NCI-H510A treated with DMSO at 0.1 percent for 48 hours (cell line): ENCODE measurements around the gene LILRA1.
"Not testable (repeated sequence)": the region's sequence is repeated elsewhere in the genome, so short reads cannot be mapped to it uniquely, and the experiment has no call there.

Experiments
- DNase-seq: peaks from one replicate; lab custom pipeline; 2025; lab: John Stamatoyannopoulos, UW

Gene LILRA1

DNA sequence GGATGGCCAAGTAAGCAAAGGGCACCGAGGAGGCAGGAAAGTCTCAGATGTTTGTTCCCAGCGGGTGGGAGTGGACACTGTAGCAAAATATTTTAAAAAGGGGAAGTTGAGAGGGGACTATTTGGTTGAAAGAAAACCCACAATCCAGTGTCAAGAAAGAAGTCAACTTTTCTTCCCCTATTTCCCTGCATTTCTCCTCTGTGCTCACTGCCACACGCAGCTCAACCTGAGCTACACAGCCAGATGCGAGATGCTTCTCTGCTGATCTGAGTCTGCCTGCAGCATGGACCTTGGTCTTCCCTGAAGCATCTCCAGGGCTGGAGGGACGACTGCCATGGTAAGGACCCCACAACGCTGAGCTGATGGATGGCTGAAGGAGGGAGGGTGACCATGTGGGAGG lies at the start of gene LILRA1:
TSS of gene LILRA1 (plus strand) at position 188 of the 400 bp plus-strand sequence. CDS start 613 bp downstream, outside the sequence.
- not testable (repeated sequence) for DNase-seq

DNA sequence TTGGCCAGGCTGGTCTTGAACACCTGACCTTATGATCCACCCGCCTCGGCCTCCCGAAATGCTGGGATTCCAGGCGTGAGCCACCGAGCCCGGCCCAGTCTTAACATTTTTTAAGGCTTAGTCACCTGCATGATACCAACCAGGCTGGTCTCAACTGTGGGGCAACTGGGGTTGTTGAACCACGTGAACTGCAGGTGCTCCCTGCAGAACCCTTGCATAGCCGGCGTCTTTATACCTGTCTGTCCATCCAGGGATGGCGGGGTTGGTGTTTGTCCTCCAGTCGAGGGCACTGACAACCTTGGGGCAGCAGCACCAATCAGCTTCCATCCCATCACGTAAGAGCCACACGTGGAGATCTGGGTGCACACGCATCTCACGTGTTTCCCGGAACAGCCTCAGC lies 44.6 kb upstream of the LILRA1 start:
- no peak for DNase-seq

DNA sequence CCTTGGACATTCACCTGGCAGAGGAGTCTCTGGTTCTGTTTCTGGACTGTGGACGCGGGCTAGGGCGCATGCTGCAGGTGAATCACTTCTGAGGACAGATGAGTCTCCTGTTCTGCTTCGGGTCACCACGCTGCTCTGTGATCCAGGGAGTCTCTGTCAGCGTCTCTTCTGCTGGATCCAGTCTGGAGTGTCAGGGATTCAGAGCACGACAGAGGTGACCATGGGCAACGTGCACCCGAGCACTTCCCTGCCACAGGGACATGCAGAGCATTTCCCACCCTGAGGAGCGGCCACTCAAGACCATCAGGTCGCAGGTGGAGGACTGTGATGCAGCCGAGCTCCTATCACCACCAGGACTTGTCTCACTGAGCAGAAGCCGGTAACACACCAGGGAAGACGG lies 44.2 kb upstream of the LILRA1 start:
- no peak for DNase-seq

- no peak for DNase-seq
These were observed 42.1 kb upstream of the LILRA1 start for GRCh38 chr19:54551293-54551692.

- no peak for DNase-seq
These were observed 41.2 kb upstream of the LILRA1 start for GRCh38 chr19:54551950-54552912.

DNA sequence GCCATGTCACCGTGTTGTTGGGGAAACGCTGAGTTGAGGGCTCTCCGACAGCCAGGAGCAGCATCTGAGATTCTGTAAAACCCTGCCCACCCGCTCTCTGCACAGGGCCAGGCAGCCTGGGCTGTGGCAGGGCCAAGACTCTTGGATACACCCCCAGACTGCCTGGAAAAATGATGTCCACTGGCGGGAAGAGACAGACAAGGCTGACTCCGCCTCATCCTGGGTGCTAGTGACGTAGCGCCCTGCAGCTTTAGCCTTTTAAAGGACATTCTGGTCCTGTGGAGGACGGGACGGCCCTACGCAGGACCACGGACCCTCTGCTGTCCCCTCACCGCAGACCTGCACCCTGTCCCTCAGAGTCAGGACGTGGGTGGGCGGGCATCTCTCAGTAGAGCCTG lies 40.5 kb upstream of the LILRA1 start:
- DNase-seq, result no peak

- no peak for DNase-seq
These were observed 39.4 kb upstream of the LILRA1 start for GRCh38 chr19:54554006-54554405.

GRCh38 chr19:54554896-54555295 lies 38.5 kb upstream of the LILRA1 start:
- no peak for DNase-seq

- no peak for DNase-seq
These were observed 37.2 kb upstream of the LILRA1 start for GRCh38 chr19:54556194-54556593.

GRCh38 chr19:54558339-54558738 lies 35.1 kb upstream of the LILRA1 start:
- no peak for DNase-seq

DNA sequence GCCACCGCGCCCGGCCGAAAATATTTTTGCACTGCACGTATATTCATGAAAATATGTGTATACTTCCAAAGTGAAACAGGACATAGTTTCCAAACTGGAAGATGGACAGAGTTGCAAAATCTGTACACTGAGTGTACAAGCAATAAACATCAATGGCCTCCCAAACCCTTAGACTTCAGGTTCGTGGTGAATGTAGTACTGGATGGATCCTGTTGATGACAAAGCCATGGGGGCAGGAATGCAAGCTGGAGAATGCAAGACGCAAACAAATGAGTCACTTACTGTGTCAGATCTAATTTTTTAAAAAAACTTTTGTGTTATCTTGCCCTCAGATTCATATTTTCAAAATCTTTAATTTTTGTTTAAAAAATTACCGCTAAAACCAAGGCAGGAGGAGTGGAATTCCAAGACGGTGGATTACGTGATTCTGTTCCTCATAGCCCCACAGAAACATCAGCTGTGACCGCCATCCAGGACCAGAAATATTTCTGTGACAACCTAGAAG lies 32.5 kb upstream of the LILRA1 start:
- DNase-seq, result no peak

GRCh38 chr19:54561840-54562239 lies 31.6 kb upstream of the LILRA1 start:
- DNase-seq, result no peak

GRCh38 chr19:54563206-54563605 lies 30.2 kb upstream of the LILRA1 start:
- not testable (repeated sequence) for DNase-seq

DNA sequence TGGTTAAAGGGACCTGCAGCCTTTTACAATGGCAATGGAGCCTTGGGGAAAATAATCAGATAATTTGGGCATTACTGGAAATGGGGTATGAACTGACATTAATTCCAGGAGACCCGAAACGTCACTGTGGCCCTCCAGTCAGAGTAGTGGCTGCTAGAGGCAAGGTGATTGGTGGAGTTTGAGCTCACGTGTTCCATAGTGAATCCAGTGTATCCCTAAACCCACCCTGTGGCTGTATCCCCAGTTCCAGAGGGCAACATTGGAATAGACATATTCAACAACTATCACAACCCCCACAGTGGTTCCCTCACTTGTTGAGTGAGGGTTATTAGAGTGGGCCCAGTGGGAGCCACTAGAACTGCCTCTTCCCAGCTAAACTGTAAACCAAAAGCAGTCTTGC lies 23.1 kb upstream of the LILRA1 start:
- no peak for DNase-seq

DNA sequence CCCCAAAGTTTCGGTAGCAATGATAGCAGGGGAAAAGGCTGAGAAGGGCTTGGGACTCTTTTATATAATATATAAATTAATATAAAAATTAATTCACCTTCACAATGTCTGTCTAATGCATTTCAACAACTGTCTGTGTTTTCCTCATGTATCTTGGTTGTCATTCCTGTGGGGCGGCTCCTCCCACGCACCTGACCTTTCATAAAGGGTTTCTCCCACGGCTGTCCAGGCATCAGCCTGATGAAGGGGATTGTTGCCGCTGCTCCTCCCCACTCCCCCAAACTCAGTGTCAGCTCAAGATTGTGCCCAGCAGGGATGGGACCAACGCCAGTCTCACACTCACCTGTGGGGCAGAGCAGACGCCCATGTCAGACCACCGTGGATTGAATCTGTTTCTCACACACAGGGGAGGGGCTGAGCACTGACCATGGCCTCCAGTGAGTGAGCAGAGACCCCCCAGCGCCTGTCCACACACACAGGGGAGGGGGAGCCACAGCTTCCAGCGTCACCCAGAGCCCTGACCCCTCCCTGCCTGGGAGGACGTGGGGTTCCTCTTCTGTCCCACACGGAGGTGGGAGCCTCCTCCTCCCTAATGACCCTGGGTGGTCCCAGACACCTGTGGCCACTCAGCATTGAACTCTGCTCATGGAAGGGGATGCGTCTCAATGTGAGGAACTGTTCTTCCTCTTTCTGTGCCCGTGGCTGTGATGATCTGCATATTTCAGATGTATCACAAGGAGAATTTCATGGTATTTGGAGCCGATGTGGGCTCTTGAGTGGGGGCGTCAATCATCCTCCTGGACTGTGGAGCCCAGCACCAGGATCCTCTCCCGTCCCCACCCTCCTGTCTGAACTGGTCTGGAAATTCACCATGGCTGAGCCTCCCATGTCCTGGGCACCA lies 21.5 kb upstream of the LILRA1 start:
- DNase-seq, result not testable (repeated sequence)

DNA sequence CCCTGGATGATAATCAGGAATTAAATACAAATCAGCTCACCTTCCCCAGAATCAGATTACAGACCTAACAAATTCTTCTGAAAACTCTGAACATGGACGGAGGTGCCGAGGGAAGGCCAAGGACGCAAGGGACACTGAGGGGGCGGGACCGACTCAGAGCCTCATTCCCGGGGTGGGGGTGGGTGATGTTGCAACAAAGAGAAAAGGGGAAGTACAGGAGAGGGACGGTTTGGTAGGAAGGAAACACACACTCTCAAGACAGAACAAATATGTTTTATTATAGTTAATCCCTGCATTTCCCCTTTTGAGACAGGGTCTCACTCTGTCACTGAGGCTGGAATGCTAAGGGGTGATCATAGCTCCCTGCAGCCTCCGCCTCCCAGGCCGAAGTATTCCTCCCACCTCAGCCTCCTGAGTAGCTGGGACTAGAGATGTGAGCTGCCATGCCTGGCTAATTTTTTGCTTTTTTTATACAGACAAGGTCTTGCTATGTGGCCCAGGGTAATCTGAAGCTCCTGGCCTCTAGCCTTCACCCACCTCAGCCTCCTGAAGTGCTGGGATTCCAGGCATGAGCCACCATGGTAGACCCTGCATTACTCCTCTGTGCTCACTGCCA lies 20.6 kb upstream of the LILRA1 start:
- no peak for DNase-seq

DNA sequence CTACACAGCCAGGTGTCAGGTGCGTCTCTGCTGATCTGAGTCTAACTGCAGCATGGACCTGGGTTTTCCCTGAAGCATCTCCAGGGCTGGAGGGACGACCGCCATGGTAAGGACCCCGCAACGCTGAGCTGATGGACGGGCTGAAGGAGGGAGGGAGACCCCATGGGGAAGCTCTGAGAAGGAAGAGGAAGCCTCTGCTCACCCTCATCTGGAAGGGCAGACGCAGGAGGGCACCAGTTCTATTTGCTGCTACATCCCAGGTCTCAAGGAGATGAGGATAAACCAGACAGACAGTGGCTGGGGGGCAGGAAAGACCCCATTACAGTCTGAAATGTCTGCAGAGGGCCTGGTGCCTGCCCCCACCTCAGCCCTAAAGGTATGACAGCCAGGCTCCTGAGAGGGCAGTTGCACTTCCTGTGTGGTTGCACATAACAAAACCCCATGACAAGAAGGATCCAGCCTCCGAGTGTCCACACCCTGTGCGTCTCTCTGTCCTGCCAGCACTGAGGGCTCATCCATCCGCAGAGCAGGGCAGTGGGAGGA lies 20.0 kb upstream of the LILRA1 start, which contains the start of gene LILRA2:
TSS of gene LILRA2 (plus strand) at position 461 of the 543 bp plus-strand sequence. CDS start 89 bp downstream, outside the sequence.
- no peak for DNase-seq

DNA sequence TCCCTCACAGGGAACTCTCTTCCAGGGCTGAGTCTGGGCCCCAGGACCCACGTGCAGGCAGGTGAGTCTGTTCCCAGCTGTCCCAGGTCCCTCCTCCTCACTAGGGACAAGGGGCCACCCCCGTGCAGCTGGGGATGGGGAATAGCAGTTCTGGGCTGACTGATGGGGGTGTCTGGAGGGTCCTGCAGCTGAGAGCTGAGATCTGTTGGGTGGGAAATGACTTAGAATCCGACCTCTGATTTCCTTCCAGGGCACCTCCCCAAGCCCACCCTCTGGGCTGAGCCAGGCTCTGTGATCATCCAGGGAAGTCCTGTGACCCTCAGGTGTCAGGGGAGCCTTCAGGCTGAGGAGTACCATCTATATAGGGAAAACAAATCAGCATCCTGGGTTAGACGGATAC lies 19.4 kb upstream of the LILRA1 start:
- no peak for DNase-seq

GRCh38 chr19:54574527-54575056 lies 18.8 kb upstream of the LILRA1 start:
- DNase-seq, result no peak

GRCh38 chr19:54575205-54575604 lies 18.2 kb upstream of the LILRA1 start:
- not testable (repeated sequence) for DNase-seq

DNA sequence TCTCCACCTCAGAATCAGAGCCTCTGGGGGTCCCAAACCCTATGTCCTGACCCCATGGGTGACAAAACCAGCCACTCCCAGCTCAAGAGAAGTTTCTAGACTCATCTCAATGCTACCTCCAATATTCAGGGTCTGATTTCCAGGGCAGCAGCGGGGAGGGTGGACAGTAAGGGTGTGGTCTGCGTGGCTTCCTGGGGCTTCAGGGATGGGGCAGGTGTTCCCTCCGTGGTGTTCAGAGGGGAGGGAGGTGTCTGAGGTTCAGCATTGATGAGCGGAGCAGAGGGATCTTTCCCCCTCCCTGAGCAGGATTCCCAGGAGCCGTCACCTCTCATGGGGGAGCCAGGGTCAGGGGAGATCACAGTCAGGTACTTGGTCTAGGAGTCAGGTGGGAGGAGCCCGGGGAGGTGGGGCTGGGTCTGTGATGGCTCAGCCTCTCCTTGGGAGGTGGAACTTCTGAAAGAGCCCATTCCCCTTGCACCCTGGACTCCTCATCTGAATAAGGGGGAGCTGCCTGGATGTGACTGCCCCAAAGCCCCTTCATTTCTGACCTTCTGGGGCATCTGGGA lies 16.9 kb upstream of the LILRA1 start:
- DNase-seq, result no peak
